ENCODE results near the gene LRRC45. TPM values are rescaled to one million over a fixed set of nuclear protein-coding genes. Genes with fewer than 3 reads are reported as not detected.

LRRC45 gene
- total RNA-seq, 1 donor: 5.5 TPM

DNA sequence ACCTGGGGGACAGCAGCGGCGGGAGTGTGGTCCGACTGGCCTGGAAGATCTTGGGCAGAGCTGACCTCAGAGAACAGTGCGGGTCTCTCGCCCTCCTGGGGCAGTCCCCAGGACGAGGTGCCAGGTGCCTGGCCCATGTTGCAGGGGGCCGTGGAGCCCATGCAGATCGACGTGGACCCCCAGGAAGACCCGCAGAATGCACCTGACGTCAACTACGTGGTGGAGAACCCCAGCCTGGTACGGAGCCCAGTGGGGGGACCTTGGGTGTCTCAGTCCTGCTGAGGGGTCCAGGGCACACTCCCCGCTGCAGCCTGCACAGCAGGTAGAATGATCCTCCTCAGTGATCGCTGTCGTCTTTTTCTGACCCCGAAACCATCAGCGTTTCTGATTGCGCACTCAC is 30.0 kb downstream of the LRRC45 start:
- Histone ChIP-seq H3K27me3 (ENCODE audit: insufficient read depth, low read length) (no peaks in the 10 kb centered on the region), H3K9me3 (ENCODE audit: low read depth, low read length) (no peaks in the 10 kb centered on the region), H3K4me3 (ENCODE audit: low read length) (no peak overlapping the region), H3K4me1 (ENCODE audit: insufficient read depth, low read length) (peaks cover 21% of the 10 kb centered on the region)

DNA sequence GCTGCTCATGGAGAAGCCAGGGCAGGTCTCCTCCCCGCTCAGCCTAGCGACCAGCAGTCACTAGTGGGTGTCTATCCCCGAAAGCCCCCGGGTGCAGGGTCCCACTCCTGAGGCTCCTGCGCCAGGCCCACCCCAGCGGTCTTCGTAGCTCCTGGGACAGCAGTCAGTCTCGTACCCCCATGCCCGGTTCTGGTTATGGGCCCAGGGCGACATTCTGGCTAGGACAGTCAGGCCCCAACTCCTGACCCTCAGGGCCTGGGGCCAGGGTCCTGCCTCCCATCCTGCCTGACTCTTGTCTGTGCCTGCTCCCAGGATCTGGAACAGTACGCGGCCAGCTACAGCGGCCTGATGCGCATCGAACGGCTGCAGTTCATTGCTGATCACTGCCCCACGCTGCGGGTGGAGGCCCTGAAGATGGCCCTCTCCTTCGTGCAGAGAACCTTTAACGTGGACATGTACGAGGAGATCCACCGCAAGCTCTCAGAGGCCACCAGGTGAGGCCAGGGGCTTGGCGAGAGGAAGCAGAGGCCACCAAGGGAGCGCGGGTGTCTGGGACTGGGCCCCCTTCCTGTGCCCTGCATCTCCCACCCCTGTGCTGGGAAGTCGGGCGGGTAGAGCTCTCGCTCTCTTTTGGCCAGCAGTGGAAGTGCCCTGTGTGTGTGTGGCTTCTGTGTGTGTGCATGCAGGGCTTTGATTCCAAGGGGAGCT is 30.6 kb downstream of the LRRC45 start:
- H3K9me3 ChIP-seq (ENCODE audit: low read depth, low read length): no peaks in the 10 kb centered on the region
- no peaks in the 10 kb centered on the region for H3K27me3 ChIP-seq (ENCODE audit: insufficient read depth, low read length)
- H3K4me1 ChIP-seq (ENCODE audit: insufficient read depth, low read length): peaks cover 21% of the 10 kb centered on the region

DNA sequence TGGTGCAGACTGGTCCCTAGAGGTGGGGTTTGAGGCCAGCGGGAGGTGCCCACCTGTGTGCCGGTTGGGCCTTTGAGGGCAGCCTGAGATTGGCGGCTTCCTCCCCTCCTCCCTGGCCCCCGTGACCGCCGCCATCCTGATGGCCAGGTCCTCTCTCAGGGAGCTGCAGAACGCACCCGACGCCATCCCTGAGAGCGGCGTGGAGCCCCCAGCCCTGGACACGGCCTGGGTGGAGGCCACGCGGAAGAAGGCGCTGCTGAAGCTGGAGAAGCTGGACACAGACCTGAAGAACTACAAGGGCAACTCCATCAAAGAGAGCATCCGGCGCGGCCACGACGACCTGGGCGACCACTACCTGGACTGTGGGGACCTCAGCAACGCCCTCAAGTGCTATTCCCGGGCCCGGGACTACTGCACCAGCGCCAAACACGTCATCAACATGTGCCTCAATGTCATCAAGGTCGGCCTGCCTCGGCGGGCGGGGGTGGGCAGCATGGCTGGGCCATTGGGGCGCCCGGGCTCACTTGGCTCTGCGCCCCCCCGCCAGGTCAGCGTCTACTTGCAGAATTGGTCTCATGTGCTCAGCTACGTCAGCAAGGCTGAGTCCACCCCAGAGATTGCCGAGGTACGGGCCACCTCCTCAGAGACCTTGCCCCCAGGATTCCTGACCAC is 31.4 kb downstream of the LRRC45 start:
- no peak overlapping the region for H3K4me3 ChIP-seq (ENCODE audit: low read length)
- no peaks in the 10 kb centered on the region for H3K9me3 ChIP-seq (ENCODE audit: low read depth, low read length)
- H3K27me3 ChIP-seq (ENCODE audit: insufficient read depth, low read length): no peaks in the 10 kb centered on the region
- peaks cover 21% of the 10 kb centered on the region for H3K4me1 ChIP-seq (ENCODE audit: insufficient read depth, low read length)

More for the DNA sequence above, 30.6 kb downstream of the LRRC45 start:
- H3K4me3 ChIP-seq (ENCODE audit: low read length): no peak overlapping the region

DNA sequence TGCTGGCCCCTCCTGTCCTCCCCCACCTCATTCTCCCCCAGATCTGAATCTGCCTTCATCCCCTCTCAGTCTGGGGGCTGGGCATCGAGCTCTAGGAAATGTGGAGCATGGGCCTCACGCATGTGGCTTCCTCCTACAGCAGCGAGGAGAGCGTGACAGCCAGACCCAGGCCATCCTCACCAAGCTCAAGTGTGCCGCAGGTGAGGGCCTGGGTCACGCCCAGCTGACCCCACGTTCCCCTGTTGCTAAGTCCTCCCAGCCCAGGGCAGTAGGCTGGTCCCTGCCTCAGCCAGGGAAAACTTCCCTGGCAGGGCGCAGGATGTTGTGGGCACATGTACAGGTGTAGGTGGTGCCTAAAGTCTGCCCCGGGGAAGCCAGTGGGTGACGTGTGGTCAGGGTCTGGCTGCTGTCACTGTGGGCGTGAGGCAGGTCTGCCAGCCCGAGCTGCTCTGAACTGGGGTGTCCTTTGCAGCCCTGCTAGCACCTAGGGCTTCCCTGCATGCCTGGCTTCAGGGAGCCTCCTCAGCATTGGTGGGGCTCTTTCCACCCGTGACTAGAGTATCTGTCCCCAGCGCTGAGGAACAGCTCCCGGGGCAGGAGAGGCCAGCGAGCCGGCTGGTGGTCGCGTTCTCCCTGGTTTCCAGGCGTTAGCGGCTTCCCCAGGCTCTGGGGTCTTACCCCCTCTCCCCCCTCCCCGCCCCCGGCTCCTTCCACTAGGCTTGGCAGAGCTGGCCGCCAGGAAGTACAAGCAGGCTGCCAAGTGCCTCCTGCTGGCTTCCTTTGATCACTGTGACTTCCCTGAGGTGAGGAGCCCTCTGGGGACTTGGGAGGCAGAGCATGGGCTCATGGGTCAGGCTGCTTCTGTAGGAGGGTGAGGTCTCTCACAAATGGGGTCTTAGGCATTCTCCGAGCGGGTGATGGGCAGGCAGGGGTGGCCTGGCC is 32.2 kb downstream of the LRRC45 start:
- no peak overlapping the region for H3K4me3 ChIP-seq (ENCODE audit: low read length)
- no peaks in the 10 kb centered on the region for H3K9me3 ChIP-seq (ENCODE audit: low read depth, low read length)
- peaks cover 21% of the 10 kb centered on the region for H3K4me1 ChIP-seq (ENCODE audit: insufficient read depth, low read length)
- no peaks in the 10 kb centered on the region for H3K27me3 ChIP-seq (ENCODE audit: insufficient read depth, low read length)

DNA sequence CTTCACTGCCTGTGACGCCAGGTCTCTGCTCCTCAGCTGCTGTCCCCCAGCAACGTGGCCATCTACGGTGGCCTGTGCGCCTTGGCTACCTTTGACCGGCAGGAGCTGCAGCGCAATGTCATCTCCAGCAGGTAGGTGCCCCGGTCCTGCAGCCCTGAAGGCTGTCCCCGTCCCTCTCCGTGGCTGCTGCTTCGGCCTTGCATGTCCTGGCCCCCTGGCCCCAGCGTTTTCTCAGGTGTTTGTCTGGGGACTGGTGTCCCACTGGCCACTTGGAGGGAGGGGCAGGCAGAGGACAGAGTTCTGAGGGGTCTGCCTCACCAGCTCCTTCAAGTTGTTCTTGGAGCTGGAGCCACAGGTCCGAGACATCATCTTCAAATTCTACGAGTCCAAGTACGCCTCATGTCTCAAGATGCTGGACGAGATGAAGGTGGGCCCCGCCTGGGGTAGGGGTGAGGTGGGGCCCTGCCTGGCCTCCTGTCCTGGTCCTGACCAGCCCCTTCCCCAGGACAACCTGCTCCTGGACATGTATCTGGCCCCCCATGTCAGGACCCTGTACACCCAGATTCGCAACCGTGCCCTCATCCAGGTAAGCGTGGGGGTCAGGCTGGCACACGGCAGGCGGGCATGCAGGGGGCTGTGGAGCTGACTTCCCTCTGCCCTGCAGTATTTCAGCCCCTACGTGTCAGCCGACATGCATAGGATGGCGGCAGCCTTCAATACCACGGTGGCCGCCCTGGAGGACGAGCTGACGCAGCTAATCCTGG is 33.0 kb downstream of the LRRC45 start:
- H3K4me3 ChIP-seq (ENCODE audit: low read length): no peak overlapping the region

DNA sequence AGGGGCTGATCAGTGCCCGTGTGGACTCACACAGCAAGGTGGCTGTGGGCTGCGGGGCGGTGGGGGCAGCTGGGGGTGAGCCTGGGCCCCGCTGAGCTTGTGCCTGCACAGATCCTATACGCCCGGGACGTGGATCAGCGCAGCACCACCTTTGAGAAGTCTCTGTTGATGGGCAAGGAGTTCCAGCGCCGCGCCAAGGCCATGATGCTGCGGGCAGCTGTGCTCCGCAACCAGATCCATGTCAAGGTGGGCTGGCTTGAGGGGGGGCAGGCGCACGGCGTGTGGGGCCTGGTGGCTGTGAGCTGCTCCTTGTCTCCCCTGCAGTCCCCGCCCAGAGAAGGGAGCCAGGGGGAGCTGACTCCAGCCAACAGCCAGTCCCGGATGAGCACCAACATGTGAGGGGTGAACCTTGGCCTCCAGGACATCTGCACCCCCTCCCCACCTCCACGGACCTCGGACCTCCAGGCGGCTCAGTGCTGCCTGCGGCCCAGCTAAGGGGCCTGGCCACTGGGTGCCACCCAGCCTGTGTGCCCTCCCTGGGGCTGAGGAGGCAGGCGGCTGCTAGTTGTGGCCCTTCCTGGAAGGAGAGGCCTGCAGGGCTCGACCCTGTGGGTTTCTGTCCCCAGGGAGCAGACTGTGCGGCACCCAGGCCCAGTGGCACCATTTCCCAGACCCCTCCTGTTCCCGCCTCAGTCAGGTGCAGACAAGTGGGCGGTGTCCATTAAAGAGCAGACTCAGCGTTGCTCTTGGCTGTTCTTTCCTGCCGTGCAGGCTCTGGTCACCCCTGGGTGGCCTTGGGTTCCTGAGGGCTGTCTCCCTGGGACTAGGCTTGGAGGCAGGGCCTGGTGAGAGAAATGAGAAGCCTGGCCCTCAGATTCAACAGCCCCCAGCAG is 33.9 kb downstream of the LRRC45 start:
- Histone ChIP-seq H3K4me1 (ENCODE audit: insufficient read depth, low read length) (peaks cover 13% of the 10 kb centered on the region), H3K4me3 (ENCODE audit: low read length) (no peak overlapping the region), H3K27me3 (ENCODE audit: insufficient read depth, low read length) (no peaks in the 10 kb centered on the region), H3K9me3 (ENCODE audit: low read depth, low read length) (no peaks in the 10 kb centered on the region)

More for the DNA sequence above, 33.0 kb downstream of the LRRC45 start:
- H3K9me3 ChIP-seq (ENCODE audit: low read depth, low read length): no peaks in the 10 kb centered on the region
- peaks cover 13% of the 10 kb centered on the region for H3K4me1 ChIP-seq (ENCODE audit: insufficient read depth, low read length)
- no peaks in the 10 kb centered on the region for H3K27me3 ChIP-seq (ENCODE audit: insufficient read depth, low read length)

DNA sequence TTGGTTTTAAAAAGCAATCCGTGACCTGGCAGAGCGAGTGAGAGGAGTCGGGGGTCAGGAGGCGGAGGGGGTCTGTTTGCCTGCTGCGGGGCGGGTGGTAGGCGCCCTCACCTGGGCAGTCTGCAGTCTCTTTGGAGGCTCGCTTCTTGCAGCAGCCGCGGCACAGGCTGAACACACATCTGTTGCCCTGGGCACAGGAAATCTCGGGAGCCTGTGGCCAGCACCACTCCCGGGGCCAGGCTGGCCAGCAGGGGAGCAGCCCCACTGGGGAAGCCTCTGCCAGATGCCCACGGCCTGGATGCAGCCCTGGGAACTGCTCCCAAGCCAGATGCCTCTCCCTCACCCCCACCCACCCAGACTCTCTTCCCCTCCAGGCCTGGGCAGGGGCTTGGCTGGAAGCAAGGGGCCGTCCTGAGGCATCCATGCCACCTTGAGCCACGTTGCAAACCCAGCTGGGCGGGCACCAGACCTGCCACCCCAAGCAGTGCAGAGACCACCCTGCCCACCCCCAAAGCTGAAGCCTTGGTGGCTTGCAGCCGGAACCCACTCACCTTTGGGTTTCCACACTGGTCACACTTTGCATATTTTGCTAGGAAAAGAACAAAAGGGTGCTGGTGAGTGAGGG is 35.2 kb downstream of the LRRC45 start:
- no peaks in the 10 kb centered on the region for H3K9me3 ChIP-seq (ENCODE audit: low read depth, low read length)
- no peak overlapping the region for H3K4me3 ChIP-seq (ENCODE audit: low read length)
- H3K27me3 ChIP-seq (ENCODE audit: insufficient read depth, low read length): no peaks in the 10 kb centered on the region
- H3K4me1 ChIP-seq (ENCODE audit: insufficient read depth, low read length): peaks cover under 1% of the 10 kb centered on the region

DNA sequence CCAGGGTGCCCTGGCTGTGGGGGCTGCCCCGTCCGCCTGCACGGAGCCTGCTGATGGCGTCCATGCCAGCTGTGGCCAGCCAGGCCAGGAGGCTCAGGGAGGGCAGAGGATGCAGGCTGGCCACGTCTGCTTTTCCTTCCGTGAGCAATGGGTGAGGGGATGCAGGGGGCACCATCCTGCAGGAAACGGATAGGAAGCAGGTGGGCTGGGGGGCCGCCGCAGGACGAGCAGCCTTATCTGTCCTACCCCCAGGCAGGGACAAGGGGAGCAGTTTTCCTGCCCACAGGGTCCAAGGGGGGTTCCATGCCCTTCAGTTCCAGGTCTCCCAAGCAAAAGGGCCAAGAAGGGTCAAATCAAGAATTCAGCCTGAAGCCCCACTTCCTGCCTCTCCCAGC is 35.7 kb downstream of the LRRC45 start:
- H3K4me3 ChIP-seq (ENCODE audit: low read length): no peak overlapping the region

DNA sequence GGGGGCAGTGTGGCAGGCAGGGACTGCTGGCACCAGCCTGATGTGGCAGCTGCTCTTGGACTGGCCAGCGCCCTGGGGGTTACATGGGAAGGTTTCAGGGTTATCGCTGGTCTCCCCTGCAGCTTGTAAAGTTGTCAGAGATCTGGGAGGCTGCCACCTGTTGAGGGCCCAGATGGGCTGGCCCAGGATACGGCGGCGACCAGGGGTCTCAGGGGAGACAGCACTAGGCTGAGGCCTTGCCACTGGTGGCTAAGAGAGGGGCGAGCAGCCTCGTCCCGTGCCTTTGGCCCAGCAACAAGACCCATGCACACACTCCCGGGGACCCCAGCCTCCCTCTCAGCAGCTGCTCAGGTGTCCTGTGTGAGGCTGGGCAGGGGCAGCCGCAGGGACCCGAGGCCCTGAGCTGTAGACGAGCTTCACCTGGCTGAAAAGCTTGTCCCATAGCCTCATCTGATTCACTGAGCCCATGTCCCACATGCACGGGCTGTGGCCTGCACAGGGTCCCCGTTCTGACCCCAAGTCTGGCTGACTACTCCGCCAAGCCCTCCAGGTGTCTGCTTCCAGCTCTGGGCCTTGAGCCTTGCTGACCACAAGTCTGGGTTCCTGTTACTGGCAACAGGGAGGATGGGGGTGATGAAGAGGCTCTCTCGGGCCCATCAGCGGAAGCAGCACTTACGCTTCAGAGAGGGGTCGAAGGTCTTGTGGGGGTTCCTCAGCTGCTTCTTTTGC is 36.3 kb downstream of the LRRC45 start:
- H3K9me3 ChIP-seq (ENCODE audit: low read depth, low read length): no peaks in the 10 kb centered on the region
- H3K27me3 ChIP-seq (ENCODE audit: insufficient read depth, low read length): no peaks in the 10 kb centered on the region
- no peak overlapping the region for H3K4me3 ChIP-seq (ENCODE audit: low read length)
- peaks cover 9% of the 10 kb centered on the region for H3K4me1 ChIP-seq (ENCODE audit: insufficient read depth, low read length)

More for the DNA sequence above, 35.7 kb downstream of the LRRC45 start:
- Histone ChIP-seq H3K27me3 (ENCODE audit: insufficient read depth, low read length) (no peaks in the 10 kb centered on the region), H3K4me1 (ENCODE audit: insufficient read depth, low read length) (peaks cover 3% of the 10 kb centered on the region), H3K9me3 (ENCODE audit: low read depth, low read length) (no peaks in the 10 kb centered on the region)

DNA sequence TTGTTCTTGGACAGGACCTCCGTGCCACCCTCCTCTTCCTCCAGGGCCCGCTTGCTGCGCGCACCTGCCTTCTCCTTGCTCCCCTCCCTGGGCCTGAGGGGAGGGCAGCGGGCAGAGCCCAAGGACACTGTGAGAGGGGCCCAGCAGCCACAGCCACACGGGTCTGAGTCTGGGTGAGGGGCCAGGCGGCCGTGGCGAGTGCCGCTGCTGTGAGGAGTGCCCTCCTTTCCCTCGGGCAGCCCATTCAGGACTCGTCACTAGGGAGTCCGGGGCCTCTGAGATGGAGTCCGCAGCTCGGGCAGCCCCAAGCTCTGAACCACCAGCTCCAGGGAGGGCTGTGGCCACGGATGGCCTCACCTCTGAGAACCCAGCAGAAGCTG is 36.9 kb downstream of the LRRC45 start:
- Histone ChIP-seq H3K4me3 (ENCODE audit: low read length) (no peak overlapping the region), H3K9me3 (ENCODE audit: low read depth, low read length) (no peaks in the 10 kb centered on the region), H3K27me3 (ENCODE audit: insufficient read depth, low read length) (no peaks in the 10 kb centered on the region), H3K4me1 (ENCODE audit: insufficient read depth, low read length) (peaks cover 14% of the 10 kb centered on the region)

DNA sequence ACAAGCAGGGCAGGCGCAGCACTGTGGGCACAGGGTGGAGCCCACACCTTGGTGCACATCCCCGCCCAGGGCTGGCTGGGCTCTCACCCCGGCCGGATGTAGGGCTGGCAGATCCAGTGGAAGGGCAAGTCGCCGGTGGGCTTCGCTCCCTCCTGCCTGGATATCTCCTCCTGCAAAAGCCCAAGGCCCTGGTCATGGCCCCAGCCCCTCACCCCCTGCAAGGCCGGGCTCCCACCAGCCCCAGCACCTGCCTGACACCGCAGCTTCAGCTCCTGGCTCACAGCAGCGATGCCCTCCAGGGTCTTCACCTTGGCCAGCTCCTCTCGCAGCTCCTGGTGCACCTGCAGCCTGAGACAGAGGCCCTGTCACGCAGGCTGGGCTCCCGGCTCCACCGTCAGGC is 37.5 kb downstream of the LRRC45 start:
- Histone ChIP-seq H3K4me1 (ENCODE audit: insufficient read depth, low read length) (peaks cover 17% of the 10 kb centered on the region), H3K27me3 (ENCODE audit: insufficient read depth, low read length) (no peaks in the 10 kb centered on the region)

DNA sequence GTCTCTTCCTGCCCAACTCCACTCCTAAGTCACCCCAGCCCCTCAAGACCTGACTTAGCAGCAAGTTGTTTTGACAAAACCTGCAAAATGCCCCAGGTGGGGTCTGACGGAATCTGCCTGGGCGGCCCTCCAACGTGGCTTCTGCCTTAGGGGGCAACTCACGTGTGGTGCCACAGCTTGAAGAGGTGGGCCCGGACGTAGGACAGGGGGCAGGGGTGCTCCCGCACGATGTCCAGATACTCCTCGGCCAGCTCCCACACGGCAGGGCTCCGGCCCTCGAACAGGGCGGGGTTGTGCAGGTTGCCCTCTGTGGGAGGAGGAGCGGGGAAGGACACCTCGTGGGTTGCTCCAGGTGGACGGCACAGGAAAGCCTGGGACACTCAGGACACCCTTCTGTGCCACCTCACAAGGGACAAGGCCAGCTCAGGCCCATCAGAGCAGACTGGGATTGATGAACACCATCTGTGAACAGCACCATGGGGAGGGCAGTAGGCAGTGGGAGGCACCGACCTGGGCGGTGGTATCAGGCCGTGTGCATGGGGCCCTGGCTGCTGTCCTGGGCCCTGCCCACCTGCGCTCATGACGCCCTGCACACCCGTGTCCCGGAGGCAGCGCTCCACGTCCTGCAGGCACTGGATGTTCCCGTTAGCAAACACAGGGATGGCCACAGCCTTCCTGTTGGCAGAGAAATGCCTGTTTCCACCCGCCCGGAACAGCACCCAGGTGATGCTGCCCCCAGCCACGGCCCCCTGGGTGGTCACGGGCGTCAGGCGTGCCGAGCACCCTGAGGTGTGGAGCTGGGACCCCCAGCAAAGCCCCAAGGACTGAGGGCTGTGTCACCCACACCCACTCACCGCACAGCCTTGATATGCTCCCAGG is 38.2 kb downstream of the LRRC45 start:
- H3K27me3 ChIP-seq (ENCODE audit: insufficient read depth, low read length): no peaks in the 10 kb centered on the region
- no peaks in the 10 kb centered on the region for H3K9me3 ChIP-seq (ENCODE audit: low read depth, low read length)
- H3K4me3 ChIP-seq (ENCODE audit: low read length): no peak overlapping the region
- peaks cover 22% of the 10 kb centered on the region for H3K4me1 ChIP-seq (ENCODE audit: insufficient read depth, low read length)

More for the DNA sequence above, 37.5 kb downstream of the LRRC45 start:
- H3K9me3 ChIP-seq (ENCODE audit: low read depth, low read length): no peaks in the 10 kb centered on the region
- no peak overlapping the region for H3K4me3 ChIP-seq (ENCODE audit: low read length)

Data from mononuclear cell (primary cell).